AG08396 (cell line): ENCODE measurements around the gene NELL1.

Experiments used
- DNase-seq: peaks from one replicate; pipeline ENCODE4 v3.0.0; 2012; ENCODE audit warnings: low spot score, mixed read lengths

NELL1 gene

DNA sequence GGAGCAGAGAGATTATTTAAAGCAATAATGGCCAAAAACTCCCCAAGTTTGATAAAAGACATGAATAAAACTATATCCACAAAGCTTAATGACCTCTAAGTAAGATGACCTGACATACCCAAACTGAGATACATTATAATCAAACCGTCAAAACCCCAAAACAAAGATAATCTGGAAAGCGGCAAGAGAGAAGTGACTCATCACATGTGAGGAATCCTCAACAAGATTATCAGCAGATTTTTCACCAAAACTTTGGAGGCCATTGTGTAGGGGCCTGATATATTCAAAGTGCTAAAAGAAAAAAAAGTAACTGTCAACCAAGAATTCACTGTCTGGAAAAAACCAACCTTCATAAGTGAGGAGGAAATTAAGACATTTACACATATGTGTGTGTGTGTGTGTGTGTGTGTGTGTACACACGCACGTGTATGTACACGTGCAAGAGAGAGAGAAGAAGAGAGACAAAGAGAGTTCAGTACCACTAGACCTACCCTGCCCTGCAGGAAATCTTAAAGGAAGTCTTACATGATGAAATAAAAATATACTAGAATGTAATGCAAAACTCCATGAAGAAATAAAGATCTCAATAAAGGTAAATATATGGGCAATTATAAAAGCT is 752.4 kb downstream of the NELL1 start:
- no peak for DNase-seq

DNA sequence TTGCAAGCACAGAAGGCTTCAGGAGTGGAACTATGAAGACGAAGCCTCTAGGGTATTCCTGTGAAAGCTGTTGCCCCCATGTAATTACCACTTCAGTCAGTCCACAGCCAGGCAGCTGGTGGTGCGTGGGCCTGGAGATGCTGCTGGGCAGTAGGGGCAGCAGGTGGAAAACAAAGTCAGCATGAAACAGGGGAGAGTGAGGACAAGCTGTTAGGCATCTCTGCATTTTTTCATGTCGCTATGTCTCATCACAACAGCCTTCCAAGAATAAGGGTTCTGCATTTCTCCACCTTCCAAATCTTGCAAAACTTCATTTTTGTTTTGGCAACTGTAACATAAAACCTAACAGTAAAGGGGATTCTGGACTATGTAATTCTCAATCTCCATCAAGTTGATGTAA is 757.5 kb downstream of the NELL1 start:
- no peak for DNase-seq

DNA sequence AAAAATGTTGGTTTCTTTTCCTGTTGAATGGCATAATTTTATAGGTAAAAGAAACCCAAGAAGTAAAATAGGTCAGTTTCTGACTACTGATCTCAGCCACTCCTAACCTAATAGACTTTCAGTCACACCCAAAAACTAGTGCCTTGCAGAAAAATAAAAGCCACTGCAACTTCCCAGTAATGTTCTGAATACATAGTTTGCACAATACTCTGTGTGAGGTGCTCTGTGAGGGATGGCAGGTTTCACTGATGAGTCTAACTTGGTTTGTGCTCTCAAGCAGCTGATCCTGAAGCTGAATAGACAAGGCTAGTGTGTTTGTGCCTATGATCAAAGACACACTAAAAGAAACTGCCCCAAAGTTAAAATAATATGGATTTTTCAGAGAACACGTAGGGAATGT is 758.3 kb downstream of the NELL1 start:
- DNase-seq, result no peak

DNA sequence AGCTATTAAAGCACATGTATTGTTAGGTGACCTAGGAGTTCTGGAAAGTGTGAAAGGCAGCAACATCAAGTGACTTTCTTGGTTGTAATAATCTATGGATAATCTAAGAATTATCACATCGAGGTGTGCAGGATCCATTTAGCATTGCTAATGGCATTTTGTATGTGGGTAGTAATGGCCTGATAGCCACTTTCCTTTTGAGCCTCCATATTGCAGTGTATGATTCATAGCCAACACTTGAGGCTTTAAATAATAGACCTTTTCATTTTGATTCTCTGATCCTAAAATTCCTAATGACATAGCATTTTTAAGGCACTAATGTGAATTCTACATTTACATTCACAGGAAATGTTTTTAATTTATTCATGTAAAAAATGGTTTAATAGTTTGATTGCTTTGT is 759.4 kb downstream of the NELL1 start:
- no peak for DNase-seq

DNA sequence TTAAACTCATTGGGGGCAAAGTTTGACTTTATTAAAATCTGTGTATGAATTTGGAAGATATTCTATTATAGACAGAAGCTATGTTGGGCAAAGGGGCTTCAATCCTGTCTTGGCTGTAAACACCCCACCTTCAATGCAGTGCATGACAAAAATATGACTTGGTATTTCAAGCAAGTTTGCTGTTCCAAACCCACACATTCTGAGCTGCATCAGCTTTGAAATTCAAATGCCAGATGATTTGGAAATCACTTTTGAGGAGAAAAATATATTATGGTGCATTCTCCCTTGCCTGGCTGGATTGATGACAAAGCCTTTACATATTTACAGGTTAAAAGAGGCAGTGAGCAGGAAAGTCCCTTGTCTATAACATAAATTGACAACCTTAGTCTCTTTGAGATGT is 760.0 kb downstream of the NELL1 start:
- DNase-seq, result no peak

DNA sequence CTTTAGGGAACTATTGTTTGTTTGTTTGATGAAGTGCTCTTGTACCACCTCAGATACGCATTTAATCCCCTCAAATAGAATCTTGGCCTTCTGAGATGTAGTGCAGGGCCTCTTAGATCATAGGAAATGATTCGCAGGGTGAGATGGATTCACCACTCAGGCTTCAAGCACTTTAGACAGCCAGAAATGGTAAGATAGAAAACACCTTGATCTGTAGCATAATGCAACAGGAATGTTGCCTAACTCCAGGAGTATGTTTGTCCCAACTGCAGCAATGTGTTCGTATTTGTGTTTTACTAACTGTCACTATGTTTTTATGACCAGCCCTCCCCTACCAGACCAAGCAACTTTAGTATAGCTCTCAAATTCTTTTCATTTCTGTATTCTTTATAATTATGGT is 761.2 kb downstream of the NELL1 start:
- no peak for DNase-seq

DNA sequence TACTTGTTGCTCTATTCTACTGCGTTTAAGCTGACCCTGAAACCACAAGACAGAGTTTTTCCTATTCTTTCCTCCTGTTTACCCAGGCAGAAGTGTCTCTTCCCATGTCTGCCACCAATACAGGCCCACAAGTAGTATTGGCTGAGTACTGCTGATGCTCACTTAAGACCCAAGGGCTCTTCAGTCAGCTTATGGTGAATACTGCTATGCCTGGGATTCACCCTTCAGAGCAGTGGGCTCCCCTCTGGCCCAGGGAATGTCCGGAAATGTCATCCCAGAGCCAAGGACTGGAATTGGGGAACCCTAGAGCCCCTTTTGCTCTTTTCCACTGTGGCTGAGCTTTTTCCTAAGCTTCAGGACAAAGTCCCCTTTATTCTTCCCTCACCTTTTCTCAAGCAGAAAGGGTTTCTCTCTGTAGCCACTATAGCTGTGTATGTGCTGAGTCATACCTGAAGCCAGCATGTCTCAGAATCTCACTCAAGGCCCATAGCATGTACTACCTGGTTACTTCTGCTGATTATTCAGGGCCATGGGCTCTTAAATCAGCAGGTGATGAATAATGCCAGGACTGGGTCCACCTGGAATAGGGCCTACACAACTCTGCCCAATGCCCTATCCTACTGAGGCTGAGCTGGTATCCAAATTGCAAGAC is 777.7 kb downstream of the NELL1 start:
- no peak for DNase-seq

DNA sequence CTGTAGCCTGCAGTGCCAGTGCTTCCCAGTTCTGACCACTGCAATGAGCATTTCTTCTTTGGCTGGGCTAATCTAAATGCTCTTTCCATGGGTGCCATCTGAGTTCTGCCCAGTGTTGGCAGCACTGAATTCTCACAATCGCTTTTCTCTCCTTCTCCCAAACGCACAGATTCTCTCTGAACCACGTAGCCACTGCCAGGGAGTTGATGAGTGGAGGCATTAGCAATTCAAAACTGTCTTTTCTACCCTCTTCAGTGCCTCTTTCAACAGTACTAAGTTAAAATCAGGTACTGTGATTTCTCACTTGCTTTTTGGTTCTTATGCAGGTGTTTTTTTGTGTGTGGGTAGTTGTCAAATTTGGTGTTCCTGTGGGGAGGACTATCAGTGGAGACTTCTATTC is 778.5 kb downstream of the NELL1 start:
- no peak for DNase-seq

DNA sequence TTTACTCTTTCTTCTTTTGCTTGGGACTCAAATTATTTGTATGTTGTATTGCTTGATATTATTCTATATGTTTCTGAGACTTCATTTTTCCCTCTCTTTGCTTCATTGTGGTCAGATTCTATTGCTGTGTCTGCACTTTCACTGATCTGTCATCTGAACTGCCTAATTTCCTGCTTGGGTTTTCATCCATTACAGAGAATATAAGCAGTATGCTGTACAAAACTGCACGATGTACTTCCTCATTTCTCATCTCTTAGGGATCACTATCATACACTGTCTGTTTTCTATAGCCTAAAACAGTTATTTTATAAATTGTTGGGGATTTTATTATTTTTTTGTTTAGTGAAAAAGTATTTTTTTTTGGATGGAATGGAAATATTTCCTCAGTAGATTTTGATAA is 786.8 kb downstream of the NELL1 start:
- no peak for DNase-seq

DNA sequence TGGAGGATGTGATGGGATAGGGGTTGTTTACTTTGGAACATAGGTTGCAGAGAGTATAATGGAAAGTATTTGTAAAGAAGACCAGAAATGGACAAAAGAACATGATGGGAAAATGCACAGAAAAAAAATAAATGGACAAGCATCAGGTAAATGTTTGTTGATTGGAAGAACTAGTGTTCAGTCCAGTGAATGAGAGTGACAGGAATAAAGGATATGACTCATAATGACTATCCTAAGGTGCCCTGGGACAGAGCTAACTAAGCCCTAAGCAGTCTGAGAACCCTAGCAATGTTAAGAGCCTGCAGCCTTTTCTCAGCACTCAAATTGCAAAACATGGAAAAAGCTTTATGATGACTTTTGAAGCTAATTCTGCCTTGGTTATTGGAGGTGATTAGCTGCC is 790.7 kb downstream of the NELL1 start:
- DNase-seq, result no peak

DNA sequence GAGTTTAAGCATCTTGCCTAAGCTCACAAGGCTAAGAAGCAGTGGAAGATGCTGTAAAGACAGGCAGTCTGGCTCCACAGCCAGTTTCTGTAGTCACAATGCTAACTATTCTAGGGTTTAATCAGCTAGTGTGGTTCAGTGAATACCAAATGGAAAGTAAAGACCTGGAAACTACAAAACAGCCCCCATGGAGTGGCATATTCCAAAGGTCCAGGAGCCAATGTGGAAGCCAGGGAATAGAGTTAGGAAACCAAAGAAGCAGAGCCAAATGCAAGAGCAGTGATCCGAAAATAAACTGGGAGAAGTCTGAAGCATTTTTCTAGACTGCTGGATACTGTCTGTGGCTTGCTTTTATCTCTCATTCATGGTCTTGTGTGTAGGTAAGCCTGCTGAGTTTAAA is 792.3 kb downstream of the NELL1 start:
- DNase-seq, result no peak

DNA sequence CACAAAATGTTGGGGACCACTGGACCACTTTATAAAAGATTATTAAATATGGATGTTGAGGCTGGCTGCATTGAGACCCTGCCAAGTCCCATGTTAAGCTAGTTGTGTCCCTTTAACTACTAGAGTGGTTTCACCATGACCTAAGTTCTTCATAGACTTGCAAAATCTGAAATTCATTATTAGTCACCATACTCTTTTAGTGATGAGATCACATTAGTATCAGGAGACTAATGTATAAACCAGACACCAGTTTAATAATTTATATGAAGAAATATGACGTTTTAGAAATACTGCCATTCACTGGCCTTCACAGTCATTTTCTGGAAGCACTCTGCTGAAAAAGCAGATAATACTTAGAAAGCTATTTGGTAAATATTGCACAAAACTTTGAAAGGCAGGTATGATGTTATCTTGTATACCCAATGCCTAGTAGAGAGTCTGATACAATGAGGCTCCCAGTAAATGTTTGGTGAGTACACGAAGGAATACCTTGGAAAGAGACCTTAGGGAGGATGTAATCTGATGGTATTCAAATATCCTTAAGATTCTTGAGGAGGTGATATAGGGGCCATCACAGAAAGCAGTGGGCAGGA is 795.3 kb downstream of the NELL1 start:
- no peak for DNase-seq

DNA sequence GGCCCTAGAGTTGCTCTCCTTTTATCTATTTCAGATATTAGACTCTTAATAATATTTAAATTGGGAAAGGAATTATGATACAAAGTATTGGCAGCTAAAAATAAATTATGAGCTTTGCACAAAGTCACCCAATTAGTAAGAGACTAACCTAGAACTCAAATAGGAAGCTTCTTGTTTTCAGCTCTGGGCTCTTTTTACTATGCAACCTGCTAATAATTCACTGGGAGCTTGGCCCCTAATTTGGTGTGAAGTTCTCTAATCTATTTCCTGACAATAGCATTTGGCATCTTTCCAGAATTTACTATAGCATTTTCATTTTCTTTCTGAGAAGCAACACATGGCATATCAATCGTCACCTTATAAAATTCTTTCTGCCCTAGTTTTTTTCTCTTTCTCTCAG is 795.8 kb downstream of the NELL1 start:
- DNase-seq, result no peak

DNA sequence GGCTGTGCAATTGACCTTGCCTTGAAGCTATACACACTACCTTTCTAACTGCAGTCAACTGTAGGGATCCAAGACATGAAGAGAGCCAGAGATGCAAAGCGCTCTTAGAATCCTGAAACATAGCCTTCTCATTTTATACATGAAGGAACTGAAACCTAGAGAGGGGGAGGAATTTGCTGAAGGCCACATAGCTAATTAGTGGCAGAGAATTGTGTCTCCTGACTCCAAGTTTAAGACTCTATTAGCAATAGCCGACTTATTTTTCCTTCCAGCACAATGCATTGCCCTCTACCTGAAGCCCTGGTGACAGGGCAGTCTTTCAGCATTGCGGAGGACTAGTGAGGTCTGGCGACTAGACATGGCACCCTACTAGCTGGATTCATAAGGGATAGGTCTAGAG is 796.5 kb downstream of the NELL1 start:
- no peak for DNase-seq

DNA sequence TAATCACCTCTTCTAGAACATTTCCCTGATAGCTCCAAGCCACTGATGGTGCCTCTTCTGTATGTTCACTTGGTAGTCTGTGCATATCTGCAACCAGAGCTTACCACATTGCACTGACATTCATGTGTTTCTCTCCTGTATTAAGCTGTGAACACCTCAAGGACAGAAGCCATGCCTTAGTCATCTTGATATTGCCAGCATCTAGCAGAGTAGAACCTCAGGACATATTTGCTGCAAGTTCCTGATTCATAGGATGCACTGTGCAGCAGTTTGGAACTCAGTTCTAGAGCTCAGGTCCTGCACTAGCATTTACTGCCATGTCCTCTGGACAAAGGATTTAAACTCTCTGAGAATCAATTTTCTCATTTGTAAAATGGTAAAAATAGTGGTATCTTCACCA is 801.1 kb downstream of the NELL1 start:
- DNase-seq, result no peak

DNA sequence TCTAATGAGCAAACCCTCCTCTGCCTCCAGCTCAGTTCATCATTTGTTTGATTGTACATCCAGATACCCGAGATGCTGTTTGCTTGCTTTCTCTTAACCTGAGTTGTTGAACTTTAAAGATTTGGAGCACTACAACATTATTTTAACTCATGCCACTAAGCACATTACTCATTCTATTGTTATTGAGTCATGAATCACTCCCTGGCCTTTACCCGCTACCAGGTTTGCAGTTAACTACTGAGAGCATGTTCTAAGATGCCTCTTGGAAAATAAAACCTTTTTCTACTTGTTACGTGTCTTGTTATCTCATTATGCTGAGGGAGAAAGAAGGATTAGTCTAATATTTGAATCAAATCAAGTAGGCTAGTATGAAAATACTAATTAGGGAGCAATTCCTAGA is 802.9 kb downstream of the NELL1 start:
- no peak for DNase-seq

DNA sequence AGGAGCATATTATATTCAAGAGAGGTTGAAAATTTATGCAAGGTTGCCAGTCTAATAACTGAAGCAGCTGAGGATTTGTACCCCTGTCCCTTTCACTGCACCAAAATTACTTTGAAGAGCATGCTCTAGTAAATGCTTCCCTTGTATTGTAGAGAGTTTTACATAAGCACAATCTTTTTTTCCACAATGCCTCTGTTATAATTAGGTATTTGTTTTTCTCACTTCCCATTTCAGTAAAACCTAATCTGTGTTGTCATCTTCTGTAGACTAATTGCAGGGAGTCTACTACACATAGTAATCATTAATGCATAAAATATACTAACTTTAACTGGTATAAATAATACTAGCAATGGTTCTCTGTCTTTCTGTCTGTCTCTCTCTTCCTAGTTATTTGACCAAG is 805.1 kb downstream of the NELL1 start:
- no peak for DNase-seq

DNA sequence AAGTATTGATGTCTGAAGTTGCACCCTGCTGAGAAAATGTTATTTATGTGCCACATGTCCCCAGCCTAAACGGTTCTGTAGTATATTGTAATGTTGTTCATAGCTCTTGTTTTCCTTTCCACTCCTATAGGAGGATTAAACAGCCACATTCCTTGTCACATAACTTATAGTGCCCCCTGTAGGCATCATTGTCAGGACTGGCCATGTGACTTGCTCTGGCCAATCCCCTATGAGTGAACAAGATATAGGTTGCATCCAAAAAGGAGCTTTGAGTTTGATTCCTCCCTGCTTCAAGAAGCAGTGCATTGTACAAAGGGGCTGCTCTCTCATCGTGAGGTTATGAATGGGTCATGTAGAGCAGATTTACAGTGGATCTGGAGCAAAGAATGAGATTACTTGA is 805.9 kb downstream of the NELL1 start:
- no peak for DNase-seq

DNA sequence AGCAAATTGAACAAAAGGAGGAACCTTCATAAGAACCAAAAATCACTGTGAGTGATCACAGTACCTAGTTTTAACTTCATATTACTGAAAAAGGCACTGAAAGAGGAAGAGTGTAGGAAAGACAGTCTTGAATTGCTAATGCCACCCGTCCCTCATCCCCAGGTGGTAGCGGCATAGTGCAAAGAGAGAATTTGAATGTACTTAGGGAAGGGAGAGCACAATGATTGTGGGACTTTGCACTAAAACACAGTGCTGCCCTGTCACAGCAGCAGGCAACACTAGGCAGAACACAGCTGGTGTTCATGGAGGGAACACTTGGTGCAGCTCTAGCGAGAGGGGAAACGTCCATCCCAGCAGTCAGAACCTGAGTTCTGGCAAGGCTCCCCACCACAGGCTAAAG is 807.2 kb downstream of the NELL1 start:
- DNase-seq, result no peak

DNA sequence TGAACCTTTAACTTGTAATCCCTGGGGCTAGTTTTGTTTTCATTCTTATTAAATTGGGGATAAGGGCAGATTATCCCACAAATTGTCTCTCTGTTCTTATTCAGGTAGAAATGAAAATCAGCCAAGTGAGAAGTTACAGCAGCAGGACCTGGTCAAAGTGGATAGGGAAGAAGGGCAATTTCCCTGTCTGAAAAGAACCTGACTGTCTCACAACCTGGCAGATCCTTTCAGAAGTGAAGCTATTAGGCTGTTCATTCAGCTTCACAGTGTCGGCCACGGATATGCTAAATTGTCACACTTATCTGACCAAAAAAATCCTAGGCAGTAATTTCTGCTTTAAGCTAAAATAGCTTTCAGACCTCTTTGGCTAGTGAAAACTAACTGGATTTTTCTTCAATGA is 810.9 kb downstream of the NELL1 start:
- DNase-seq, result no peak

DNA sequence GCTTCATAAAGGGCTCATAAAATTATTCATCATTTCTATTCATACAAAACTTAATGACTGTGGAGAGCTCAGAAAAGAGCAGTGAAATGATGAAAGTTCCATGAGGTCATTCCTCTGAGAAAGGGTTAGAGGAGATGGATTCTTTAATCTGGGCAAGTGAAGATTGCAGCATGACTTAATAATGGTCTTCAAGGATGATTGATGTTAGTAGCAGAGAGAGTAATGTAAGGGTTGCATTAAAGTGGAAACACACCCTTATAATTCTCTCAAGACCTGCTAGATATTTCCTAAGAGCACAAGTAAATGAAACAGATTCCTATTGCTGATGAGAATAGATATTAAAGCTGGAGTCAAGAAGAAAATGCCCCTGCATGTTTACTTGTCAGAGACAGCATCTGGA is 811.9 kb downstream of the NELL1 start:
- DNase-seq, result no peak

DNA sequence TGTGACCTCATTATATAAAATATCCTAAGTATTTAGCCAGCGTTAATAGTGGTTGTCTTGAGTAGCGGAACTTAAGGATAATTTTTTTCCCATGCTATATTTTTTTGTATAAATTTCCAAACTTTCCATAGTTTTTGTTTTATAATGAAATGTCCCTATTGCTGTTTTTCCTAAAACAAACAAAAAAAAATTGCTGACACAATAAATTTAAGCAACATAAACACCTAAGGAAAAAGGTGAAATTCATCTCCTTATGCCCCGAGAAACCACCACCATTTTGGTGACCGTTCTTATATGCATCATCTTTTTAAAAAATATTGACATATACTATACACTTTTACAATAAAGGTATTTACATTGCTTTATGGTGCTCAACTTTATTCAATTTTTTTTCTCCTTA is 814.7 kb downstream of the NELL1 start:
- no peak for DNase-seq

DNA sequence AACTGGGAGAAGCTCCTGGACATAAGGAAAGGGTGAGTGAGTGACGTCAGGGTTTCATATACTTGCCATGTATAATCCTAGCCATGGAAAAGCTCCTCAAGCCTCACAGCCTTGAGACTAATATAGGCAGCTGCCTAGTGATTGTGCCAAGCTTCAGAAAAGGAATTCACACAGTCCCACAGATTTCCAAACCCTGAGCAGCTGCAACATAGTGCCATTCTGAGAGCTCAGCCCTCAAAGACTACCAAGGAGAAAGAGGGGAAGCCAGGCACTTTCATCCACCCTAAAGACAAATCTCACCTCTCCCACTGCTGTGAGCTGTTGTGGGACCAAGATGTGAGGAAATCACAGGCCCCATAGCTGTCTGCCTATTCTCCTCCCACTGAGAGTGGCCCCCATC is 815.6 kb downstream of the NELL1 start:
- no peak for DNase-seq

DNA sequence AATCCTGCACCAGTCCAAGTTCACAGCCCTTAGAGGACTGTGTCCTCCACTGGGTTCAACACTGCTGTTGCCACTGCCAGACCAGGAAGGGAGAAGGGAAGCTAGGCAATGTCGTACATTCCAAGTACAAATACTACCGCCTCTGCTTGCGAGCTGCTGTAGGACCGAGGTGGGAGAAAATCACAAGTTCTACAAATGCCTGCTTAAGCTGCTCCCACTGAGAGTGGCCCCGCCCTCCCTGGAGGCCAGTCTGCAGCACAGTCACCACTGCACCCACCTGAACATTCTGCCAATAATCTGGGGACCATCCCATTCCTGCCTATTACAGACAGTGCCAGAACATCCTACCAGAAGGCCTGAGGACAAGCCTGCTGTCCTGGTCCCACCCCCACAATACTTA is 816.0 kb downstream of the NELL1 start:
- DNase-seq, result no peak
